ENCODE data around the gene SLC2A13. TPM values are rescaled to one million over a fixed set of nuclear protein-coding genes. Genes with fewer than 3 reads are reported as not detected.

Gene SLC2A13
- total RNA-seq, 1 experiment from 2014 or later: 7.0 TPM

DNA sequence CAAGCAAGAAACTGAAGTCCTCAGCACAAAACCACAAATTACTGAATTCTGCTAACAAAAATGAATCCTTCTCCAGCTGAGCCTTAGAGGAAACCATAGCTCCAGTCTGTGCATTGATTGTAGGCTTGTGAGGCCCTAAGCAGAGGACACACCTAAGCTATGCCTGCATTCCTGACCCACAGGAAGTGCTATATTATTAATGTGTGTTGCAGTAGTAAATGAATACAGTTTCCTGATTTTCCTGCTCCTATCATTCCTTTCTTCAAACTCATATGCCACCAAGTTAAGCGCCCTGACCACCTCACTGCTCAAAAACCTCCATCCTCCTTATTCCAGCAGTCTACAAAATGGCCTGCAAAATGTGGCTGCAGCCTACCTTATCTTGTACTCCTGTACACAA lies 334.4 kb downstream of the SLC2A13 start:
- no peaks in the 10 kb centered on the region for H3K4me1 ChIP-seq (ENCODE audit: insufficient read depth, low read length)
- no peak overlapping the region for H3K4ac ChIP-seq (ENCODE audit: low read depth, low read length)
- H3K27ac ChIP-seq (ENCODE audit: insufficient read length, low read depth, low read length): no peak overlapping the region
- no peaks in the 10 kb centered on the region for H3K79me1 ChIP-seq (ENCODE audit: insufficient read depth, low read depth, low read length, poor library complexity, severe bottlenecking)
- H3K18ac ChIP-seq (ENCODE audit: insufficient read length, low read depth, low read length): no peak overlapping the region
- H2BK5ac ChIP-seq (ENCODE audit: insufficient read length, low read length): no peak overlapping the region
- no peak overlapping the region for H3K27ac Mint-ChIP-seq
- no peak overlapping the region for H2BK20ac ChIP-seq (ENCODE audit: low read depth, low read length, poor library complexity, severe bottlenecking)
- H4K8ac ChIP-seq (replicated peaks; ENCODE audit: insufficient read length, low read depth, low read length): no peak overlapping the region
- H3K27me3 ChIP-seq (ENCODE audit: insufficient read depth, low read length): no peaks in the 10 kb centered on the region
- H3T11ph ChIP-seq (ENCODE audit: low read length): no peak overlapping the region
- H3K14ac ChIP-seq (ENCODE audit: insufficient read depth, low read length): no peak overlapping the region
- no peaks in the 10 kb centered on the region for H3K79me2 ChIP-seq (ENCODE audit: insufficient read depth, low read length)
- no peak overlapping the region for H3K9ac ChIP-seq (ENCODE audit: extremely low read depth, insufficient read length, low read length)
- no peaks in the 10 kb centered on the region for H4K20me1 ChIP-seq (ENCODE audit: control insufficient read depth, insufficient read depth, insufficient read length)
- H3K36me3 Mint-ChIP-seq (ENCODE audit: insufficient read depth in 1 of 3, low read depth in 3 of 3): peaks cover 2 to 8% (median 5%) of the 10 kb centered on the region in 3 experiments; a peak in 4 of 7 replicates
- no peaks in the 10 kb centered on the region for H3K4me1 Mint-ChIP-seq
- no peak overlapping the region for H4K91ac ChIP-seq (ENCODE audit: insufficient read length, low read depth, low read length)
- H3K4me3 Mint-ChIP-seq: no peak overlapping the region
- no peak overlapping the region for H3K23ac ChIP-seq (ENCODE audit: insufficient read length, low read depth, low read length)
- H3K23me2 ChIP-seq (ENCODE audit: insufficient read length, low read depth, low read length, poor library complexity, severe bottlenecking): no peaks in the 10 kb centered on the region
- no peak overlapping the region for H3K56ac ChIP-seq (ENCODE audit: insufficient read length, low read depth, low read length)
- H3K4me2 ChIP-seq (ENCODE audit: insufficient read depth, insufficient read length, low read length): no peak overlapping the region
- no peak overlapping the region for H4K5ac ChIP-seq (ENCODE audit: insufficient read length, low read depth, low read length)
- WGBS (ENCODE audit: extremely low coverage, insufficient read length, low lambda C conversion rate): no CpG with 5 or more reads among the region's 1 CpG
- no peaks in the 10 kb centered on the region for H3K27me3 Mint-ChIP-seq (ENCODE audit: low read depth)
- peaks cover 2% of the 10 kb centered on the region in 2 experiments; a peak in 3 of 5 replicates for H3K9me3 Mint-ChIP-seq
- no peak overlapping the region for H2AFZ ChIP-seq (ENCODE audit: low read length)
- no peaks in the 10 kb centered on the region for H3K9me3 ChIP-seq (ENCODE audit: control insufficient read depth, low read depth, low read length)
- TF ChIP-seq CTCF (conservative IDR thresholded peaks at IDR 0.05): no peak
- H2BK120ac ChIP-seq (ENCODE audit: low read depth, low read length, poor library complexity, severe bottlenecking): no peak overlapping the region
- DNase-seq: no peak
- no peak overlapping the region for H2BK15ac ChIP-seq (ENCODE audit: low read depth, low read length)
- no peak overlapping the region for H2BK12ac ChIP-seq (ENCODE audit: insufficient read length, low read depth, low read length)
- H2AK5ac ChIP-seq (ENCODE audit: insufficient read length, low read length): no peak overlapping the region
